Tibial artery (tissue), 4 donors: ENCODE results near the gene HBEGF.
"Not testable (repeated sequence)": the region's sequence is repeated elsewhere in the genome, so short reads cannot be mapped to it uniquely, and the experiment has no call there.

Experiments
- DNase-seq, 2 donors: peaks; one replicate each; pipeline ENCODE4 v3.0.0-alpha.2; 2019
- H3K27ac ChIP-seq, 2 donors: fragments of 200-600 bp; sonication (generic) in 1 of 2; 1 replicate in 1 of 2; 2 replicates in 1 of 2; pipeline ENCODE4 v1.5.1; 2018 to 2019; ENCODE audit warnings: mild to moderate bottlenecking in 1 of 2
- H3K27me3 ChIP-seq, 2 donors: fragments of 200-600 bp; sonication (generic) in 1 of 2; one replicate each; pipeline versions ENCODE4 v1.5.1 to v1.6.0; 2016 to 2019
- H3K36me3 ChIP-seq, 3 donors: fragments of 200-600 bp; sonication (generic) in 2 of 3; one replicate each; pipeline ENCODE4 v1.5.1; 2016 to 2019; ENCODE audit warnings: mild to moderate bottlenecking in 2 of 3
- H3K4me1 ChIP-seq, 4 donors: fragments of 200-600 bp; sonication (generic) in 2 of 4; 1 replicate in 3 of 4; 2 replicates in 1 of 4; pipeline ENCODE4 v1.5.1; 2016 to 2019
- H3K4me3 ChIP-seq, 2 donors: fragments of 200-600 bp; sonication (generic) in 1 of 2; 1 replicate in 1 of 2; 2 replicates in 1 of 2; pipeline ENCODE4 v1.5.1; 2018 to 2019; ENCODE audit warnings: mild to moderate bottlenecking in 2 of 2
- H3K9me3 ChIP-seq, 3 donors: fragments of 200-600 bp; sonication (generic) in 1 of 3; one replicate each; pipeline ENCODE4 v1.5.1; 2016 to 2019
- CTCF ChIP-seq, 2 experiments: fragments of 200-600 bp in 1 of 2; fragments of 450-650 bp in 1 of 2; IDR thresholded peaks; one replicate each; pipeline ENCODE4 v1.5.1; 2017 to 2019; ENCODE audit warnings: antibody characterized with exemption in 2 of 2, mild to moderate bottlenecking in 1 of 2, moderate library complexity in 1 of 2
- intact Hi-C: fragments of 100-400 bp; cut with DNase I; formaldehyde crosslinking; loops from one replicate; pipeline ENCODE4 v1.15.0; 2023; ENCODE audit warnings: low total_unique reads

Gene HBEGF

GRCh38 chr5:140345919-140346347 is 470 bp downstream of the HBEGF start:
- Histone ChIP-seq H3K9me3 (no peaks in the 10 kb centered on the region), H3K4me3 (peak overlapping the region; percentile 68), H3K36me3 (no peaks in the 10 kb centered on the region), H3K27ac (peak overlapping the region; percentile 65 to 77), H3K27me3 (no peaks in the 10 kb centered on the region), H3K4me1 (peaks cover 0 to 47% (median 32%) of the 10 kb centered on the region in 4 donors)
- peak; percentile 61 to 80 for DNase-seq
- TF ChIP-seq CTCF (IDR thresholded peaks at IDR 0.05) = peak in 1 of 2 experiments; percentile 20
- intact Hi-C loops = loop anchor here (5.0 kb wide), 2 partner anchors 44 to 84 kb away; partner anchors contain the start of gene PFDN1

GRCh38 chr5:140344683-140345423 is 1.6 kb downstream of the HBEGF start:
- Histone ChIP-seq H3K27ac (no peak overlapping the region), H3K36me3 (no peaks in the 10 kb centered on the region), H3K27me3 (no peaks in the 10 kb centered on the region), H3K4me3 (peak overlapping the region; percentile 68), H3K4me1 (peaks cover 0 to 51% (median 32%) of the 10 kb centered on the region in 4 donors), H3K9me3 (no peaks in the 10 kb centered on the region)
- intact Hi-C loops = loop anchor here (5.0 kb wide), 2 partner anchors 43 to 83 kb away; partner anchors contain the start of gene PFDN1
- no peak for DNase-seq
- TF ChIP-seq CTCF (IDR thresholded peaks at IDR 0.05) = no peak

- peaks cover 0 to 51% (median 32%) of the 10 kb centered on the region in 4 donors for H3K4me1 ChIP-seq
- H3K9me3 ChIP-seq, H3K27ac ChIP-seq, H3K27me3 ChIP-seq, intact Hi-C loops, H3K36me3 ChIP-seq, H3K4me3 ChIP-seq, DNase-seq: not testable (repeated sequence)
Measured at GRCh38 chr5:140343849-140344248, 2.6 kb downstream of the HBEGF start.

- H3K27ac ChIP-seq = peak overlapping the region in 1 of 2 donors; percentile 23
- intact Hi-C loops = no loop called here
- DNase-seq = no peak
- no peaks in the 10 kb centered on the region for H3K9me3 ChIP-seq
- no peaks in the 10 kb centered on the region for H3K36me3 ChIP-seq
- H3K4me1 ChIP-seq = peaks cover 0 to 51% (median 32%) of the 10 kb centered on the region in 4 donors
- no peak overlapping the region for H3K4me3 ChIP-seq
- no peak for TF ChIP-seq CTCF (IDR thresholded peaks at IDR 0.05)
- H3K27me3 ChIP-seq = no peaks in the 10 kb centered on the region
Measured at GRCh38 chr5:140342896-140343295, 3.5 kb downstream of the HBEGF start.

GRCh38 chr5:140342287-140342686 is 4.1 kb downstream of the HBEGF start:
- Histone ChIP-seq H3K27me3 (no peaks in the 10 kb centered on the region), H3K36me3 (no peaks in the 10 kb centered on the region), H3K9me3 (no peaks in the 10 kb centered on the region), H3K27ac (peak overlapping the region; percentile 47 to 50), H3K4me1 (peaks cover 0 to 52% (median 32%) of the 10 kb centered on the region in 4 donors), H3K4me3 (no peak overlapping the region)
- intact Hi-C loops = no loop called here
- TF ChIP-seq CTCF (IDR thresholded peaks at IDR 0.05) = no peak
- peak; percentile 31 to 68 for DNase-seq

GRCh38 chr5:140341591-140341990 is 4.8 kb downstream of the HBEGF start:
- Histone ChIP-seq H3K4me1 (peaks cover 0 to 52% (median 29%) of the 10 kb centered on the region in 4 donors), H3K4me3 (no peak overlapping the region), H3K36me3 (no peaks in the 10 kb centered on the region)

More at GRCh38 chr5:140341591-140341990, 4.8 kb downstream of the HBEGF start:
- intact Hi-C loops = no loop called here
- Histone ChIP-seq H3K27me3 (no peaks in the 10 kb centered on the region), H3K9me3 (no peaks in the 10 kb centered on the region), H3K27ac (peak overlapping the region; percentile 47 to 50)
- TF ChIP-seq CTCF (IDR thresholded peaks at IDR 0.05) = no peak
- peak; percentile 43 to 86 for DNase-seq
